Head of caudate nucleus (tissue), 42 donors: Measurements from ENCODE around the gene SURF2.

Experiments
- DNase-seq, 42 donors: peaks; one replicate each; pipeline versions ENCODE4 v3.0.0 to v3.0.0-alpha.2; 2020 to 2021; ENCODE audit warnings: mixed read lengths in 7 of 42
- intact Hi-C: fragments of 100-400 bp; cut with DNase I; formaldehyde crosslinking; loops from one replicate; pipeline ENCODE4 v1.15.0; 2022

SURF2 gene

DNA sequence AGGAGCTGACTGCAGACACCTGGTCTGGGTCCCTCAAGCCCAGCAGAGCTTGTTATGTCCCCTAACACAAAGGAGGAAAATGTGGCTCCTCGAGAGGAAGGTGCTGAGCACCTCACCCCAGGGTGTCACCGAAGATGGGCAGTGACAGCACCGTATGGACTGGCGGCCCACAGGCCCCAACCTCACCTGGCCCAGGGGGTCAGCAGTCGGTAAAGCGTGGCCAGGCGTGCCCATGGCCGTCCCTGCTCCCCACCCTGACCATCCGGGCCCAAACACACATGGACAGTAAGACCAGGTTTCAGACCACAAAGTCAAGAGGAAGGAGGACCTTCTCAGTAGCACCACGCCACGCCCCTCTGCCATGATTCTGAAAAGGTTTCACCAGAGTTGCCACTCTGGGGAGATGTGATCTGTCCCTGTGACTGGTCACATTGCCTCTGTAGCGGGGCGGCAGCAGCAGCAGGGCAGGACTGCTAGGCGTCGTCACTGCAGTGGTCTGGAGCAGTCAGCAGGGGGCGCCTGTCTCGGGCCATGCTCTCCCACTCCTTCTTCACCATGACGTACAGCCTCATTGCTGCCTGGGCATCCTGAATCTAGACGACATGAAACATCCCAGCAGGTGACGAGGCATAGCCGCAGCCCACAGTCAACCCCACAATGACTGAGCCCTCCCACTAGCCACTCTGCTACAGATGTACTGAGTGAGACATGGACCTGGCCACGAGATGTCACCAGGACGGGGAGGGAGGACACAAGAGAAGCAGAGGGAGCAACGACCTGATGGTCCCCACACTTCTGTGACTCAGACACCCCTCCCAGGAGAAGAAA lies 50.3 kb downstream of the SURF2 start:
- intact Hi-C loops: loop anchor here (5.0 kb wide), 1 partner anchor 81 kb away; no protein-coding TSS in a partner anchor
- peak; percentile 70 to 91 (median 82) for DNase-seq

DNA sequence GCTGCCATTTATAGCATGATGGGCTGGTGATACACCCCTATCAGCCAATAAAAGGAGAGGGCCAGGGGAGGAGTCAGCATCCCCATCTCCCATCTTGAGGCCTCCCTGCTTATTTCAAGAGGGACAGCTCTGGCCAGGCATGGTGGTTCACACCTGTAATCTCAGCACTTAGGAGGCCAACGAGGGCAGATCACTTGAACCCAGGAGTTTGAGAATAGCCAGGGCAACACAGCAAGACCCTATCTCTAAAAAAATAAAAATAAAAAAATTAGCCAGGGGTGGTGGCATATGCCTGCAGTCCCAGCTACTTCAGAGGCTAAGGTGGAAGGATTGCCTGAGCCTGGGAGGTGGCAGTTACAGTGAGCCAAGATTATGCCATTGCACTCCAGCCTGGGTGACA lies 51.7 kb downstream of the SURF2 start:
- DNase-seq: no peak
- intact Hi-C loops: loop anchor here (5.0 kb wide), 1 partner anchor 79 kb away; no protein-coding TSS in a partner anchor
